ENCODE data around the gene CRPPA.

Gene CRPPA

GRCh38 chr7:16399916-16400892, 21.1 kb downstream of the CRPPA start:
- DNase-seq (ENCODE audit: extremely low spot score): no peak
- POLR2A ChIA-PET: no interaction called here
- CTCF ChIA-PET: no interaction called here
- 0 out of 2 replicates have a peak, but pooled peaks have one; percentile 12 for TF ChIP-seq ELF4 (IDR thresholded peaks at IDR 0.05)
- peak; percentile 88 for TF ChIP-seq PKNOX1 (IDR thresholded peaks at IDR 0.05)
- no peak for TF ChIP-seq SUZ12 (IDR thresholded peaks at IDR 0.05)

GRCh38 chr7:16399265-16399831, 22.0 kb downstream of the CRPPA start:
- CTCF ChIA-PET: no interaction called here
- POLR2A ChIA-PET: no interaction called here
- DNase-seq (ENCODE audit: extremely low spot score): no peak
- TF ChIP-seq ELF4 (IDR thresholded peaks at IDR 0.05) (no peak), SP1 (IDR thresholded peaks at IDR 0.05) (no peak), TARDBP (IDR thresholded peaks at IDR 0.05) (no peak), PKNOX1 (IDR thresholded peaks at IDR 0.05) (peak; percentile 93), SUZ12 (IDR thresholded peaks at IDR 0.05) (no peak), FOXA1 (IDR thresholded peaks at IDR 0.05) (no peak), FOXK2 (IDR thresholded peaks at IDR 0.05) (no peak)

GRCh38 chr7:16398146-16399017, 23.0 kb downstream of the CRPPA start:
- POLR2A ChIA-PET: no interaction called here
- CTCF ChIA-PET: no interaction called here

GRCh38 chr7:16397501-16398145, 23.7 kb downstream of the CRPPA start:
- no peak for TF ChIP-seq NFRKB (IDR thresholded peaks at IDR 0.05)
- TF ChIP-seq PKNOX1 (IDR thresholded peaks at IDR 0.05): peak; percentile 92
- ChIA-PET POLR2A (no interaction called here), CTCF (no interaction called here)
- DNase-seq (ENCODE audit: extremely low spot score): no peak

More at GRCh38 chr7:16398146-16399017, 23.0 kb downstream of the CRPPA start:
- peak; percentile 1; the same call in 1 of the 2 replicates for TF ChIP-seq PKNOX1 (IDR thresholded peaks at IDR 0.05)
- TF ChIP-seq ARNT (IDR thresholded peaks at IDR 0.05): no peak
- DNase-seq (ENCODE audit: extremely low spot score): no peak

- CTCF ChIA-PET: no interaction called here
- no peak for DNase-seq (ENCODE audit: extremely low spot score)
- TF ChIP-seq BHLHE40 (IDR thresholded peaks at IDR 0.05; ENCODE audit: borderline replicate concordance): no peak
- TF ChIP-seq NFRKB (IDR thresholded peaks at IDR 0.05): 0 out of 2 replicates have a peak, but pooled peaks have one; percentile 31
- POLR2A ChIA-PET: no interaction called here
These were observed 24.4 kb downstream of the CRPPA start for GRCh38 chr7:16396766-16397500.

GRCh38 chr7:16395121-16395520, 26.2 kb downstream of the CRPPA start:
- POLR2A ChIA-PET: no interaction called here

More at GRCh38 chr7:16395121-16395520, 26.2 kb downstream of the CRPPA start:
- TF ChIP-seq CTBP1 (IDR thresholded peaks at IDR 0.05; ENCODE audit: borderline replicate concordance): no peak
- no peak for TF ChIP-seq ELF4 (IDR thresholded peaks at IDR 0.05)
- no peak for TF ChIP-seq PKNOX1 (IDR thresholded peaks at IDR 0.05)
- TF ChIP-seq LEF1 (IDR thresholded peaks at IDR 0.05; ENCODE audit: borderline replicate concordance): no peak
- no peak for DNase-seq (ENCODE audit: extremely low spot score)
- CTCF ChIA-PET: no interaction called here

All from HEK293T (cell line).